GM12891 (cell line): Measurements from ENCODE around the gene MVB12B.

Experiments
- POLR2A ChIP-seq: IDR thresholded peaks from 2 replicates; pipeline ENCODE4 v1.6.1; 2011; ENCODE audit warnings: low read depth, low read length, control low read depth
- SPI1 ChIP-seq: IDR thresholded peaks from 2 replicates; pipeline ENCODE4 v1.6.1; 2011; ENCODE audit warnings: low read depth, low read length, control low read depth
- TAF1 ChIP-seq: IDR thresholded peaks from 2 replicates; pipeline ENCODE4 v1.6.1; 2011; ENCODE audit warnings: low read depth, low read length, control low read depth

GRCh38 chr9:126338945-126339344, 12.3 kb downstream of the MVB12B start:
- no peak for TF ChIP-seq POLR2A
- TF ChIP-seq SPI1, result no peak
- no peak for TF ChIP-seq TAF1
